Fibroblast of lung (primary cell): ENCODE data around the gene IGLL1. TPM values are rescaled to one million over a fixed set of nuclear protein-coding genes. Genes with fewer than 3 reads are reported as not detected.

Experiments used
- DNase-seq, 2 donors: peaks; one replicate each; pipeline versions ENCODE4 v3.0.0 to v3.0.0-alpha.2; 2010; ENCODE audit warnings: low read depth in 2 of 2
- H2AFZ ChIP-seq: 2 replicates; pipeline ENCODE4 v1.5.1; 2012; ENCODE audit warnings: low read length, control low read depth, inconsistent platforms
- H3K27ac ChIP-seq: 2 replicates; pipeline ENCODE4 v1.5.1; 2011; ENCODE audit warnings: low read length, control low read depth; ENCODE audit not compliant: insufficient read depth
- H3K27me3 ChIP-seq: 2 replicates; pipeline ENCODE4 v1.5.1; 2011; ENCODE audit warnings: mild to moderate bottlenecking, low read length; ENCODE audit not compliant: control insufficient read depth, insufficient read depth
- H3K36me3 ChIP-seq: 2 replicates; pipeline ENCODE4 v1.5.1; 2011; ENCODE audit warnings: low read length; ENCODE audit not compliant: control insufficient read depth, insufficient read depth
- H3K4me1 ChIP-seq: 2 replicates; pipeline ENCODE4 v1.5.1; 2011; ENCODE audit warnings: low read length; ENCODE audit not compliant: control insufficient read depth, insufficient read depth; ENCODE audit errors: extremely low read depth
- H3K4me2 ChIP-seq: 2 replicates; pipeline ENCODE4 v1.5.1; 2011; ENCODE audit warnings: low read length, control low read depth; ENCODE audit not compliant: insufficient read depth; ENCODE audit errors: extremely low read depth
- H3K4me3 ChIP-seq, 4 experiments: fragments of 200-600 bp in 1 of 4; sonication (generic) in 1 of 4; replicated peaks in 1 of 4; 2 replicates each; pipeline ENCODE4 v1.5.1; 2011 to 2016; ENCODE audit warnings: low read length in 4 of 4, low read depth in 3 of 4, mild to moderate bottlenecking in 3 of 4, control low read depth in 2 of 4, inconsistent platforms in 1 of 4, mixed read lengths in 1 of 4; ENCODE audit not compliant: insufficient read depth in 1 of 4; ENCODE audit errors: control extremely low read depth in 1 of 4
- H3K79me2 ChIP-seq: 2 replicates; pipeline ENCODE4 v1.5.1; 2012; ENCODE audit warnings: mild to moderate bottlenecking, low read length, inconsistent platforms; ENCODE audit not compliant: control insufficient read depth, insufficient read depth
- H3K9ac ChIP-seq: 2 replicates; pipeline ENCODE4 v1.5.1; 2011; ENCODE audit warnings: mild to moderate bottlenecking, low read length, control low read depth; ENCODE audit not compliant: insufficient read depth
- H3K9me3 ChIP-seq: 2 replicates; pipeline ENCODE4 v1.5.1; 2012; ENCODE audit warnings: low read depth, low read length; ENCODE audit not compliant: control insufficient read depth, insufficient read depth
- H4K20me1 ChIP-seq: 2 replicates; pipeline ENCODE4 v1.5.1; 2011; ENCODE audit warnings: low read length; ENCODE audit not compliant: control insufficient read depth, insufficient read depth; ENCODE audit errors: extremely low read depth
- CTCF ChIP-seq, 2 donors: IDR thresholded peaks in 1 of 2; conservative IDR thresholded peaks in 1 of 2; 1 replicate in 1 of 2; 2 replicates in 1 of 2; pipeline ENCODE4 v1.5.1; 2011 to 2012; ENCODE audit warnings: low read length in 2 of 2, control low read depth in 1 of 2, inconsistent platforms in 1 of 2, low read depth in 1 of 2, mild to moderate bottlenecking in 1 of 2
- EZH2 ChIP-seq: IDR thresholded peaks from 2 replicates; pipeline ENCODE4 v1.5.1; 2012; ENCODE audit warnings: low read length, control low read depth, mild to moderate bottlenecking; ENCODE audit errors: missing control alignments
- polyA plus RNA-seq, 2 donors: library from polyadenylated mRNA; depleted of rRNA in 1 of 2; stranded (reverse) in 1 of 2; unstranded in 1 of 2; fragments of >200 nt; gene quantifications; 2 replicates each; pipeline ENCODE4 v1.2.1, GENCODE V29; 2011 to 2012; ENCODE audit warnings: missing spikeins in 1 of 2
- total RNA-seq: library from RNA; depleted of rRNA; stranded (reverse); fragments of >200 nt; gene quantifications from 2 replicates; pipeline ENCODE4 v1.2.1, GENCODE V29; 2014

IGLL1 gene
- total and polyA plus RNA-seq, 2 donors (not counting 1 experiment from before 2014, with no cell fraction given), result not detected

GRCh38 chr22:23531283-23531956 lies 48.7 kb downstream of the IGLL1 start:
- no peak overlapping the region for H2AFZ ChIP-seq
- H3K9ac ChIP-seq, result no peak overlapping the region
- H3K27ac ChIP-seq, result no peak overlapping the region
- H3K9me3 ChIP-seq, result no peaks in the 10 kb centered on the region
- no peaks in the 10 kb centered on the region for H3K4me1 ChIP-seq
- no peak overlapping the region for H3K4me3 ChIP-seq
- DNase-seq, result no peak
- H3K4me2 ChIP-seq, result no peak overlapping the region
- H3K27me3 ChIP-seq, result no peaks in the 10 kb centered on the region
- H3K79me2 ChIP-seq, result no peaks in the 10 kb centered on the region
- no peaks in the 10 kb centered on the region for H4K20me1 ChIP-seq
- TF ChIP-seq EZH2, result no peak
- no peaks in the 10 kb centered on the region for H3K36me3 ChIP-seq

GRCh38 chr22:23530766-23531282 lies 49.3 kb downstream of the IGLL1 start:
- H3K4me1 ChIP-seq, result no peaks in the 10 kb centered on the region
- no peak overlapping the region for H3K9ac ChIP-seq
- TF ChIP-seq EZH2 (no peak), CTCF (conservative IDR thresholded peaks at IDR 0.05 in 1 of 2, IDR thresholded peaks at IDR 0.05 in 1 of 2; ENCODE audit: low read depth in 1 of 2, low read length in 2 of 2) (no peak)
- no peak overlapping the region for H3K4me2 ChIP-seq
- no peak for DNase-seq
- H3K27ac ChIP-seq, result no peak overlapping the region
- no peak overlapping the region for H3K4me3 ChIP-seq
- H3K9me3 ChIP-seq, result no peaks in the 10 kb centered on the region
- H3K27me3 ChIP-seq, result no peaks in the 10 kb centered on the region
- no peak overlapping the region for H2AFZ ChIP-seq
- no peaks in the 10 kb centered on the region for H4K20me1 ChIP-seq
- H3K36me3 ChIP-seq, result no peaks in the 10 kb centered on the region
- H3K79me2 ChIP-seq, result no peaks in the 10 kb centered on the region

DNA sequence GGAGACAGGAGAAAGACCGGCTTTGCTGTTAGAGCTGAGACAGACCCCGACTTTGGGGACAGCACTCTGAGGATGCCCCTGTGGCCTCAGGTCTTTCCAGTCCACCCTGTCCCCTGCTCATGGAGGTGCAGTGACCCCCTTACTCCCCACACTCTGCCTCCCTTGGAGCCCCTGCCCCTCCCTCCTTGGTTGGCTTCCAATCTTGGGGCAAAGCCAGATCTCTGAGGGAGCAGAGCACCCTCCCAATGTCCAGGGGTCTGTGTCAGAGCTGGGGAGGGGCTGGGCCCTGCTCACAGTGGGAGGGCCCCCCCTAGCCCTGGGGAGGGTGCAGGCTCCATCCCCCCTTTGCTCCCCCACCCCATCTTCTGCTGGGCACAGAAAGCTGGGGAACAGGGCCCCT lies 50.0 kb downstream of the IGLL1 start:
- no peaks in the 10 kb centered on the region for H3K27me3 ChIP-seq
- DNase-seq, result no peak
- H2AFZ ChIP-seq, result no peak overlapping the region
- H3K9me3 ChIP-seq, result no peaks in the 10 kb centered on the region
- no peaks in the 10 kb centered on the region for H3K36me3 ChIP-seq
- H3K79me2 ChIP-seq, result no peaks in the 10 kb centered on the region
- H3K4me2 ChIP-seq, result no peak overlapping the region
- no peaks in the 10 kb centered on the region for H4K20me1 ChIP-seq
- no peak overlapping the region for H3K9ac ChIP-seq
- no peak for TF ChIP-seq CTCF (conservative IDR thresholded peaks at IDR 0.05 in 1 of 2, IDR thresholded peaks at IDR 0.05 in 1 of 2; ENCODE audit: low read depth in 1 of 2, low read length in 2 of 2)
- H3K27ac ChIP-seq, result no peak overlapping the region
- no peaks in the 10 kb centered on the region for H3K4me1 ChIP-seq
- H3K4me3 ChIP-seq, result no peak overlapping the region
